ENCODE measurements around the gene OBSCN.

OBSCN gene

GRCh38 chr1:228310162-228310792 is 102.4 kb downstream of the OBSCN start:
- no peak for DNase-seq (ENCODE audit: low read depth)
- TF ChIP-seq CTCF (IDR thresholded peaks at IDR 0.05; ENCODE audit: control insufficient read depth, extremely low read depth, insufficient read depth): no peak

DNA sequence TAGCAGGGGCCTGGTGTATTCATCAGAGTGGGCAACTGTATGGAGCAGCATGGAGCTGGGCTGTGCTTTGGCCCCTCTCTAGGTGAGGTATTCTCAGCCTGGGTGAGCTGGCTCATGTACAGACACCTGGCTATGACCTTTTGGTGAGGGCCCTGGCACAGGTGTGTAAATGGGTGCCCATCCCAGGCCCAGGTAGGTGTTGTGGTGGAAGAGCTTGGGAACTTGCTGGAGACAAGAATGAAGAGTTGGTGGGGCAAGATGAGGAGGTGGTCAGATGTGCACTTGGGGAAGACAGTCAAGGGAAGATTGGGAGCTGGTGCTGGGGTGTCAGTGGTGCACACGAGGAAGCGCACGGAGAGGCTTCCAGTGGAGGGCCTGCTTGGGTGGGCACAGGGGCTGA is 103.2 kb downstream of the OBSCN start:
- DNase-seq (ENCODE audit: low read depth): no peak
- H3K4me3 ChIP-seq (ENCODE audit: low read depth, low read length): no peak overlapping the region
- TF ChIP-seq CTCF (IDR thresholded peaks at IDR 0.05; ENCODE audit: control insufficient read depth, extremely low read depth, insufficient read depth): no peak

More at GRCh38 chr1:228310162-228310792, 102.4 kb downstream of the OBSCN start:
- no peak overlapping the region for H3K4me3 ChIP-seq (ENCODE audit: low read depth, low read length)

DNA sequence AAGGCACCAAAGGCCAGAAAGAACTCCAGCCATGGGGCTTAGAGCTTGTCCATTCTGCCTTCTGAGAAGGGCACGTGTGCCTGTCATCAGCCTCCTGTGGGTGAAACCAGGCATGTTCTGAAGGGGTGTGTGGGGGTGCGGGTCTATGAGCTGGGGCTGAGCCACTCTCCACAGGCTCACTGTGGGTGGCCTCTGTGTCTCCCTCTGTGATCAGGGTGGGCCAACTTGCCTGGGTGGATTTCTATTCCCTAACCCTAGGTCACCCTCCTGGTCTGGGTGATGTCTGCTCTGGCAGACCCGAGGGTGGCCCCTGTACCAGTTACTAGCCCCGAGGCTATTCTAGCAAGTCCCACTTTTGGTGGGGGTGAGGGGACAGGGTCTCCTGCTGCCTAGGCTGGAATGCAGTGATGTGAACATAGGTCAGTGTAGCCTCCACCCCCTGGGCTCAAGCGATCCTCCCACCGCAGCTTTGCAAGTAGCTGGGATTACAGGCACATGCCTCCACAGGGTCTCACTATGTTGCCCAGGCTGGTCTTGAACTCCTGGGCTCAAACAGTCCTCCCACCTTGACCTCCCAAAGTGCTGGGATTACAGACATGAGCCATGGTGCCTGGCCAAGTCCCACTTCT is 104.4 kb downstream of the OBSCN start:
- TF ChIP-seq CTCF (IDR thresholded peaks at IDR 0.05; ENCODE audit: control insufficient read depth, extremely low read depth, insufficient read depth): no peak
- H3K4me3 ChIP-seq (ENCODE audit: low read depth, low read length): no peak overlapping the region
- no peak for DNase-seq (ENCODE audit: low read depth)

DNA sequence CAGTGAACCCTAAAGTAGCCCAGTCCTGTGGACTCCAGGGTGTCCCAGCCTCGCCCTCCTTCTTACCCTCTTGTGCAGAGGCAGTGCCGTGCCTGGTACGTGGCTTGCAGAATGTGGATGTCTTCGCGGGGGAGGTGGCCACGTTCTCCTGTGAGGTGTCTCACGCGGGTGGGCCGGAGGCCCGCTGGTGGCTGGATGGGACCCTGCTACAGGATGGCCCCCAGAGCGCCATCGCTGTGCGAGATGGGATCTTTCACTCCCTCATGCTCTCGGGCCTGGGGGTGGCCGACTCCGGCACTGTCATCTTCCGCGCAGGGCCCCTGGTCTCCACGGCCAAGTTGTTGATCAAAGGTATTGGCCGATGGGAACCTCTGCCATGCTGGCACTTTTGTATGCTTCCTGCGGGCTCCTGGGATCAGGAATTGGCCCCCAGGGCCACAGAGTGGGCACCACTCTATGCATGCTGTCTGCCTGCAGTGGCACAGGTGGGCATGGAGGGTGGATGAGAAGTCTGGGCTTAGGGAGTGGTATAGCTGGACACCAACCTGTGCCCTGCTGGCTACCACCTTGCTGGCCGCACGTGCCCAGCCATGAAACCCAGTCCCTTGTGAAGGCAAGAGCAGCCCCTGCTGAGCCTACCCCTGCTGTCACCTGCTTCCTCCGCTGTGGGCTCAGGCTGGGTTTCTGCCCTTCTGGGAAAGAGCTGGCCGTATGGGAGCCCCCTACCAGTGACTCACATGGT is 105.9 kb downstream of the OBSCN start:
- DNase-seq (ENCODE audit: low read depth): no peak
- H3K4me3 ChIP-seq (ENCODE audit: low read depth, low read length): no peak overlapping the region
- TF ChIP-seq CTCF (IDR thresholded peaks at IDR 0.05; ENCODE audit: control insufficient read depth, extremely low read depth, insufficient read depth): no peak

DNA sequence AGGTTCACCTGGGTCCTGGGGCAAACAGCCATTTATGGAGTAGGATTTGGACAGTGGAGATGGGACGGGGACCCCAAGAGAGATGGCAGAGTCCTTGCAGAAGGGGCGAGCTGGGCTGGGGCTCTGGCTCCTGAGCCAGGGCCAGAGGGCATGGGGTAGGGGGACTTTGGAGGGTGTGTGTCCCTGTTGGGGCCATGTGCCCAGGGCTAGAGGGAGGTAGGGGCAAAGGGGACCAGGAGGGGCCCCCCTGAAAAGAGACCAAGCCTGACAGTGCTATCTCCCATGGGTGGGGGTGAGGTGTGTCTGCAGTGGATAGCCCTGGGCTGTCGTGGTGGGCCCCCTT is 106.4 kb downstream of the OBSCN start:
- TF ChIP-seq CTCF (IDR thresholded peaks at IDR 0.05; ENCODE audit: control insufficient read depth, extremely low read depth, insufficient read depth): no peak
- H3K4me3 ChIP-seq (ENCODE audit: low read depth, low read length): no peak overlapping the region
- DNase-seq (ENCODE audit: low read depth): no peak

DNA sequence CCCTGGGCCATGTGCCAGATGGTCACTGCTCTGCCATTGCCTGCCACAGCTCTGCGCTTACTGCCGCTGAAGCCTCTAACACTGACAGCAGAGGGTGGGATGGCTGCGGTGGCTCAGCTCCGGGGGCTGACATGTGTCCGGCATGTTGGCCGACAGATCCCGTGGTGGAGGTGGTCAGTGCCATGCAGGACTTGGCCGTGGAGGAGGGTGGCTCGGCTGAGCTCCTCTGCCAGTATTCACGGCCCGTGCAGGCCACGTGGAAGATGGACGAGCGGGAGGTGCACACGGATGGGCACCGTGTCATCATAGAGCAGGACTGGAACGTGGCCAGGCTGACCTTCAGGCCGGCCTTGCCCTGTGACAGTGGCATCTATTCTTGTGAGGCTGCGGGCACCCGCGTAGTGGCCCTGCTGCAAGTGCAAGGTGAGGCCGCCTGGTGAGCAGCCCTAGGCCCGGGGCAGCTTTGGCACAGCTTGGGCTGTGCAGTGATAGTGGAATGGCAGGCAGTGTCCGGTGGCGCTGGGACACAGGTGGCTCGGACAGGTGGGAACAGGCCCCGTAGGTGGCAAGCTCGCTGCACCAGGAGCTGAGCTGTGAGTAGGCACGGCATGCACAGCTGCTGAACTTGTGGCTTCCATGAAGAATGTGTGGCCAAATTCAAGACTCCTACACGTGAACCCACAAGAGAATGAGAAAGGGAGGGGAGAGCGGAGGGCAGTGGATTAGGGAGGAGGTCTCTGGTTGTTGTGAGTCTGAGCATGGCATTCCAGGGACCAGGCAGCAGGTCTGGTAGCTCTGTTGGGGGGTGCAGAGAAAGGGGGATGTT is 107.0 kb downstream of the OBSCN start:
- no peak for DNase-seq (ENCODE audit: low read depth)
- no peak overlapping the region for H3K4me3 ChIP-seq (ENCODE audit: low read depth, low read length)
- TF ChIP-seq CTCF (IDR thresholded peaks at IDR 0.05; ENCODE audit: control insufficient read depth, extremely low read depth, insufficient read depth): no peak

All from LNCaP clone FGC (cell line).